GM12875 (cell line): ENCODE measurements around the gene RUVBL2.

ENCODE experiments used
- H3K4me3 ChIP-seq: one replicate; pipeline ENCODE4 v1.5.1; 2011; ENCODE audit warnings: low read depth, low read length, control low read depth
- CTCF ChIP-seq: IDR thresholded peaks from 2 replicates; pipeline ENCODE4 v1.5.1; 2011; ENCODE audit warnings: low read depth, mild to moderate bottlenecking, control low read depth, inconsistent platforms, low read length, moderate library complexity, borderline replicate concordance; ENCODE audit not compliant: insufficient read depth

The RUVBL2 gene

GRCh38 chr19:48968179-48968661 lies 25.5 kb upstream of the RUVBL2 start:
- no peak overlapping the region for H3K4me3 ChIP-seq
- no peak for TF ChIP-seq CTCF

- no peak for TF ChIP-seq CTCF
- H3K4me3 ChIP-seq: no peak overlapping the region
Observed at GRCh38 chr19:48968813-48969218, 24.9 kb upstream of the RUVBL2 start.

- TF ChIP-seq CTCF: no peak
- no peak overlapping the region for H3K4me3 ChIP-seq
Observed at GRCh38 chr19:48969276-48970138, 24.2 kb upstream of the RUVBL2 start.

- no peak overlapping the region for H3K4me3 ChIP-seq
- no peak for TF ChIP-seq CTCF
Observed at GRCh38 chr19:48970139-48970766, 23.4 kb upstream of the RUVBL2 start.

- TF ChIP-seq CTCF: peak; percentile 92
Observed at GRCh38 chr19:48970923-48971395, 22.7 kb upstream of the RUVBL2 start.

GRCh38 chr19:48975947-48976847 lies 17.5 kb upstream of the RUVBL2 start:
- TF ChIP-seq CTCF: no peak
- no peak overlapping the region for H3K4me3 ChIP-seq

More at GRCh38 chr19:48970923-48971395, 22.7 kb upstream of the RUVBL2 start:
- no peak overlapping the region for H3K4me3 ChIP-seq
